NCI-H2171 treated with DMSO at 0.1 percent for 48 hours (cell line): ENCODE results near the gene RHOBTB3.

Experiments
- DNase-seq: peaks from one replicate; lab custom pipeline; 2025; lab: John Stamatoyannopoulos, UW

RHOBTB3 gene

GRCh38 chr5:95842854-95843544, 111.9 kb downstream of the RHOBTB3 start:
- no peak for DNase-seq

GRCh38 chr5:95843733-95844223, 112.6 kb downstream of the RHOBTB3 start:
- no peak for DNase-seq

GRCh38 chr5:95845391-95845790, 114.3 kb downstream of the RHOBTB3 start:
- no peak for DNase-seq
